T-helper 2 cell (primary cell): ENCODE data around the gene BBS12.
A peak's percentile ranks its signal among the peaks of the same experiment; 100 is the strongest.

Experiments used
- DNase-seq, 5 experiments: peaks; one replicate each; pipeline versions ENCODE4 v3.0.0 to v3.0.0-alpha.2; 2012 to 2022

The BBS12 gene

GRCh38 chr4:122715221-122715620 lies 17.3 kb upstream of the BBS12 start:
- DNase-seq = peak in 1 of 5 experiments; percentile 24

- DNase-seq = peak; percentile 16 to 71 (median 55)
Observed at GRCh38 chr4:122716825-122717448, 15.6 kb upstream of the BBS12 start.

GRCh38 chr4:122718281-122718680 lies 14.2 kb upstream of the BBS12 start:
- DNase-seq = no peak

GRCh38 chr4:122722256-122722655 lies 10.2 kb upstream of the BBS12 start:
- DNase-seq = no peak

- DNase-seq = no peak
Observed at GRCh38 chr4:122728856-122729255, 3.6 kb upstream of the BBS12 start.

- DNase-seq = no peak
Observed at GRCh38 chr4:122731676-122732075, 828 bp upstream of the BBS12 start.

- DNase-seq = no peak
Observed at GRCh38 chr4:122733787-122734120, 1.2 kb downstream of the BBS12 start.

- no peak for DNase-seq
Observed at GRCh38 chr4:122739174-122739573, 6.7 kb downstream of the BBS12 start.

- no peak for DNase-seq
Observed at GRCh38 chr4:122742933-122743829, 10.7 kb downstream of the BBS12 start.

- DNase-seq = no peak
Observed at GRCh38 chr4:122744229-122744628, 11.7 kb downstream of the BBS12 start.

- peak in 1 of 5 experiments; percentile 6 for DNase-seq
Observed at GRCh38 chr4:122746485-122746965, 14.0 kb downstream of the BBS12 start.

- no peak for DNase-seq
Observed at GRCh38 chr4:122747068-122747467, 14.6 kb downstream of the BBS12 start.

GRCh38 chr4:122747883-122748282 lies 15.4 kb downstream of the BBS12 start:
- no peak for DNase-seq

- DNase-seq = no peak
Observed at GRCh38 chr4:122749704-122750454, 17.4 kb downstream of the BBS12 start.

GRCh38 chr4:122755675-122756074 lies 23.2 kb downstream of the BBS12 start:
- no peak for DNase-seq

GRCh38 chr4:122758033-122758432 lies 25.5 kb downstream of the BBS12 start:
- peak in 1 of 5 experiments; percentile 32 for DNase-seq

- no peak for DNase-seq
Observed at GRCh38 chr4:122759639-122760310, 27.3 kb downstream of the BBS12 start.

- DNase-seq = peak in 1 of 5 experiments; percentile 58
Observed at GRCh38 chr4:122762520-122762919, 30.0 kb downstream of the BBS12 start.

GRCh38 chr4:122762966-122763716 lies 30.6 kb downstream of the BBS12 start:
- DNase-seq = no peak

GRCh38 chr4:122764071-122764820 lies 31.7 kb downstream of the BBS12 start:
- no peak for DNase-seq

- peak in 1 of 5 experiments; percentile 37 for DNase-seq
Observed at GRCh38 chr4:122764821-122765215, 32.3 kb downstream of the BBS12 start.
